Measurements from ENCODE around the gene RIMBP2.
"Not testable (repeated sequence)": the region's sequence is repeated elsewhere in the genome, so short reads cannot be mapped to it uniquely, and the experiment has no call there.

Gene RIMBP2

DNA sequence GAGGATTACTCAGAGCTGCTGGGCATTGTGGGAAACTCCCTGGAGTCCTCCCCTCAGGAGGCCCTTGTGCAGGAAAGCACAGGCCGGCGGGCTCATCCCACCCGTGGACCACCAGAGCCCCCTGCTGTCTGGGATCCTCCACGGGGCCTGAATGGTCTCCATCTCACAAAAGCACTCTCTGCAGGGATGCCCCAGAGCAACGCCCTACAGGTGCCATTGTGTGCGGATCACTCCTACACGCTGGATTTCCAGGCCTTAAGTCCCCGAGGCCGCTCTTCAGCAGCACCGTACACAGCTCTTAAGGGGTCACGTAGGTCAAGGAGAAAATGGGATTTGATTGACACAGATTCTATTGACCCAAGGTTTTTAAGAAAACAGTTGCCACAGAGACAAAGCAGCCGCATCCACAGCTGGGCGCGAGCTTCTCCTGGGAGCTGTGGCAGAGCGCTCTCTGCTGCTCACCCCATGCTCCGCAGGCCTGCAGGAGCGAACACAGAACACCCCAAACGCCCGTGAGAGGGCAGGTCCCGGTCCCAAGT, 36.7 kb upstream of the RIMBP2 start:
- Histone ChIP-seq H3K23ac (ENCODE audit: low read depth, low read length, poor library complexity) (no peak overlapping the region), H2BK15ac (ENCODE audit: low read length) (no peak overlapping the region), H3K4ac (ENCODE audit: low read length) (no peak overlapping the region), H3K9me3 (replicated peaks in 1 of 2; ENCODE audit: control insufficient read depth in 2 of 2, insufficient read depth in 1 of 2, low read depth in 1 of 2, low read length in 2 of 2) (no peaks in the 10 kb centered on the region), H3K9ac (ENCODE audit: low read depth, low read length, poor library complexity) (no peak overlapping the region), H3K79me1 (ENCODE audit: low read depth, low read length) (no peaks in the 10 kb centered on the region), H3K36me3 (replicated peaks in 1 of 2; ENCODE audit: control insufficient read depth in 2 of 2, insufficient read depth in 2 of 2, low read length in 2 of 2) (no peaks in the 10 kb centered on the region), H2BK12ac (ENCODE audit: low read length) (no peak overlapping the region), H3K27me3 (ENCODE audit: control insufficient read depth in 3 of 3, insufficient read depth in 3 of 3, low read depth in 1 of 3, low read length in 3 of 3) (no peaks in the 10 kb centered on the region), H3K27ac (replicated peaks; ENCODE audit: low read length) (no peak overlapping the region), H3K14ac (ENCODE audit: low read length) (no peak overlapping the region), H3K18ac (ENCODE audit: low read length) (peak overlapping the region; percentile 23), H4K8ac (ENCODE audit: low read depth, low read length) (no peak overlapping the region), H3K4me1 (ENCODE audit: control insufficient read depth in 2 of 2, insufficient read depth in 1 of 2, low read depth in 1 of 2, low read length in 2 of 2) (peaks cover 0 to 6% of the 10 kb centered on the region in 2 donors), H2BK5ac (ENCODE audit: low read length) (no peak overlapping the region), H2BK120ac (ENCODE audit: low read depth, low read length) (no peak overlapping the region), H3K4me2 (ENCODE audit: insufficient read depth, low read length, poor library complexity, severe bottlenecking) (no peak overlapping the region), H3K4me3 (ENCODE audit: low read length in 2 of 2) (no peak overlapping the region), H2AK5ac (ENCODE audit: low read depth, low read length) (no peak overlapping the region), H2AFZ (ENCODE audit: low read length) (peak overlapping the region; percentile 37), H4K91ac (ENCODE audit: low read depth, low read length, poor library complexity) (no peak overlapping the region)
- DNase-seq (ENCODE audit: low spot score), result peak; percentile 89
- whole genome bisulfite sequencing, 2 donors (ENCODE audit: extremely low coverage in 2 of 2, insufficient read length in 2 of 2, insufficient replicate concordance in 1 of 2), result no CpG with 5 or more reads among the region's 20 CpGs

- H2AK5ac ChIP-seq (ENCODE audit: low read depth, low read length); H3K18ac ChIP-seq (ENCODE audit: low read length); H3K4ac ChIP-seq (ENCODE audit: low read length); H3K23ac ChIP-seq (ENCODE audit: low read depth, low read length, poor library complexity); H3K4me3 ChIP-seq (ENCODE audit: low read length in 2 of 2); H3K4me2 ChIP-seq (ENCODE audit: insufficient read depth, low read length, poor library complexity, severe bottlenecking); DNase-seq (ENCODE audit: low spot score); H2BK5ac ChIP-seq (ENCODE audit: low read length); H3K27me3 ChIP-seq (ENCODE audit: control insufficient read depth in 3 of 3, insufficient read depth in 3 of 3, low read depth in 1 of 3, low read length in 3 of 3); H3K79me1 ChIP-seq (ENCODE audit: low read depth, low read length); H3K27ac ChIP-seq (replicated peaks; ENCODE audit: low read length); H3K4me1 ChIP-seq (ENCODE audit: control insufficient read depth in 2 of 2, insufficient read depth in 1 of 2, low read depth in 1 of 2, low read length in 2 of 2); H4K91ac ChIP-seq (ENCODE audit: low read depth, low read length, poor library complexity); H2BK15ac ChIP-seq (ENCODE audit: low read length); H3K36me3 ChIP-seq (replicated peaks in 1 of 2; ENCODE audit: control insufficient read depth in 2 of 2, insufficient read depth in 2 of 2, low read length in 2 of 2); H3K14ac ChIP-seq (ENCODE audit: low read length); H4K8ac ChIP-seq (ENCODE audit: low read depth, low read length); H2BK120ac ChIP-seq (ENCODE audit: low read depth, low read length); H3K9ac ChIP-seq (ENCODE audit: low read depth, low read length, poor library complexity); H2BK12ac ChIP-seq (ENCODE audit: low read length); H2AFZ ChIP-seq (ENCODE audit: low read length); H3K9me3 ChIP-seq (replicated peaks in 1 of 2; ENCODE audit: control insufficient read depth in 2 of 2, insufficient read depth in 1 of 2, low read depth in 1 of 2, low read length in 2 of 2): not testable (repeated sequence)
- WGBS, 2 donors (ENCODE audit: extremely low coverage in 2 of 2, insufficient read length in 2 of 2, insufficient replicate concordance in 1 of 2), result no CpG with 5 or more reads among the region's 11 CpGs
Measured at GRCh38 chr12:130752037-130752436, 35.9 kb upstream of the RIMBP2 start.

GRCh38 chr12:130748786-130749185, 32.7 kb upstream of the RIMBP2 start:
- Histone ChIP-seq H2BK5ac (ENCODE audit: low read length) (no peak overlapping the region), H3K18ac (ENCODE audit: low read length) (no peak overlapping the region), H2AFZ (ENCODE audit: low read length) (no peak overlapping the region), H3K23ac (ENCODE audit: low read depth, low read length, poor library complexity) (no peak overlapping the region), H3K4ac (ENCODE audit: low read length) (no peak overlapping the region), H2BK12ac (ENCODE audit: low read length) (no peak overlapping the region), H3K79me1 (ENCODE audit: low read depth, low read length) (no peaks in the 10 kb centered on the region), H3K36me3 (replicated peaks in 1 of 2; ENCODE audit: control insufficient read depth in 2 of 2, insufficient read depth in 2 of 2, low read length in 2 of 2) (no peaks in the 10 kb centered on the region), H3K27ac (replicated peaks; ENCODE audit: low read length) (no peak overlapping the region), H2BK120ac (ENCODE audit: low read depth, low read length) (no peak overlapping the region), H4K8ac (ENCODE audit: low read depth, low read length) (no peak overlapping the region), H3K9me3 (replicated peaks in 1 of 2; ENCODE audit: control insufficient read depth in 2 of 2, insufficient read depth in 1 of 2, low read depth in 1 of 2, low read length in 2 of 2) (no peaks in the 10 kb centered on the region), H2AK5ac (ENCODE audit: low read depth, low read length) (no peak overlapping the region), H3K4me2 (ENCODE audit: insufficient read depth, low read length, poor library complexity, severe bottlenecking) (no peak overlapping the region), H3K4me1 (ENCODE audit: control insufficient read depth in 2 of 2, insufficient read depth in 1 of 2, low read depth in 1 of 2, low read length in 2 of 2) (peaks cover 0 to 6% of the 10 kb centered on the region in 2 donors), H2BK15ac (ENCODE audit: low read length) (no peak overlapping the region), H4K91ac (ENCODE audit: low read depth, low read length, poor library complexity) (no peak overlapping the region), H3K27me3 (ENCODE audit: control insufficient read depth in 3 of 3, insufficient read depth in 3 of 3, low read depth in 1 of 3, low read length in 3 of 3) (no peaks in the 10 kb centered on the region), H3K4me3 (ENCODE audit: low read length in 2 of 2) (no peak overlapping the region), H3K9ac (ENCODE audit: low read depth, low read length, poor library complexity) (no peak overlapping the region), H3K14ac (ENCODE audit: low read length) (no peak overlapping the region)
- WGBS, 2 donors (ENCODE audit: extremely low coverage in 2 of 2, insufficient read length in 2 of 2, insufficient replicate concordance in 1 of 2), result no CpG with 5 or more reads among the region's 10 CpGs
- DNase-seq (ENCODE audit: low spot score), result no peak

GRCh38 chr12:130747867-130748740, 32.0 kb upstream of the RIMBP2 start:
- WGBS, 2 donors (ENCODE audit: extremely low coverage in 2 of 2, insufficient read length in 2 of 2, insufficient replicate concordance in 1 of 2), result no CpG with 5 or more reads among the region's 13 CpGs

More at GRCh38 chr12:130747867-130748740, 32.0 kb upstream of the RIMBP2 start:
- no peaks in the 10 kb centered on the region for H3K9me3 ChIP-seq (replicated peaks in 1 of 2; ENCODE audit: control insufficient read depth in 2 of 2, insufficient read depth in 1 of 2, low read depth in 1 of 2, low read length in 2 of 2)
- peak; percentile 79 for DNase-seq (ENCODE audit: low spot score)
- no peak overlapping the region for H3K18ac ChIP-seq (ENCODE audit: low read length)
- no peak overlapping the region for H2BK12ac ChIP-seq (ENCODE audit: low read length)
- H4K91ac ChIP-seq (ENCODE audit: low read depth, low read length, poor library complexity), result no peak overlapping the region
- H3K23ac ChIP-seq (ENCODE audit: low read depth, low read length, poor library complexity), result no peak overlapping the region
- peaks cover 0 to 4% of the 10 kb centered on the region in 2 donors for H3K4me1 ChIP-seq (ENCODE audit: control insufficient read depth in 2 of 2, insufficient read depth in 1 of 2, low read depth in 1 of 2, low read length in 2 of 2)
- no peak overlapping the region for H2AK5ac ChIP-seq (ENCODE audit: low read depth, low read length)
- H3K4me2 ChIP-seq (ENCODE audit: insufficient read depth, low read length, poor library complexity, severe bottlenecking), result no peak overlapping the region
- no peak overlapping the region for H4K8ac ChIP-seq (ENCODE audit: low read depth, low read length)
- H3K27ac ChIP-seq (replicated peaks; ENCODE audit: low read length), result no peak overlapping the region
- no peak overlapping the region for H2BK5ac ChIP-seq (ENCODE audit: low read length)
- no peak overlapping the region for H2BK120ac ChIP-seq (ENCODE audit: low read depth, low read length)
- no peak overlapping the region for H2AFZ ChIP-seq (ENCODE audit: low read length)
- no peak overlapping the region for H3K9ac ChIP-seq (ENCODE audit: low read depth, low read length, poor library complexity)
- no peaks in the 10 kb centered on the region for H3K27me3 ChIP-seq (ENCODE audit: control insufficient read depth in 3 of 3, insufficient read depth in 3 of 3, low read depth in 1 of 3, low read length in 3 of 3)
- no peak overlapping the region for H3K4ac ChIP-seq (ENCODE audit: low read length)
- H2BK15ac ChIP-seq (ENCODE audit: low read length), result no peak overlapping the region
- H3K79me1 ChIP-seq (ENCODE audit: low read depth, low read length), result no peaks in the 10 kb centered on the region
- H3K4me3 ChIP-seq (ENCODE audit: low read length in 2 of 2), result no peak overlapping the region
- H3K14ac ChIP-seq (ENCODE audit: low read length), result no peak overlapping the region
- no peaks in the 10 kb centered on the region for H3K36me3 ChIP-seq (replicated peaks in 1 of 2; ENCODE audit: control insufficient read depth in 2 of 2, insufficient read depth in 2 of 2, low read length in 2 of 2)

Measured in neuronal stem cell (in vitro differentiated cells).